HG02870 (cell line): ENCODE measurements around the gene TWF1.
A peak's percentile ranks its signal among the peaks of the same experiment; 100 is the strongest.
"Not testable (repeated sequence)": the region's sequence is repeated elsewhere in the genome, so short reads cannot be mapped to it uniquely, and the experiment has no call there.

ENCODE experiments used
- ATAC-seq: cut with Tn5 transposase; IDR thresholded peaks from one replicate; pipeline ENCODE4 v1.9.1; 2021; ENCODE audit warnings: mild to moderate bottlenecking, moderate library complexity; ENCODE audit not compliant: unreplicated experiment

TWF1 gene

GRCh38 chr12:43805860-43806736 is at the start of gene TWF1:
TSS of gene TWF1 (minus strand) at chr12:43806317. CDS start at chr12:43806245, 72 bp downstream.
- peak; percentile 88 for ATAC-seq

GRCh38 chr12:43852744-43853143 is 46.6 kb upstream of the TWF1 start:
- no peak for ATAC-seq

DNA sequence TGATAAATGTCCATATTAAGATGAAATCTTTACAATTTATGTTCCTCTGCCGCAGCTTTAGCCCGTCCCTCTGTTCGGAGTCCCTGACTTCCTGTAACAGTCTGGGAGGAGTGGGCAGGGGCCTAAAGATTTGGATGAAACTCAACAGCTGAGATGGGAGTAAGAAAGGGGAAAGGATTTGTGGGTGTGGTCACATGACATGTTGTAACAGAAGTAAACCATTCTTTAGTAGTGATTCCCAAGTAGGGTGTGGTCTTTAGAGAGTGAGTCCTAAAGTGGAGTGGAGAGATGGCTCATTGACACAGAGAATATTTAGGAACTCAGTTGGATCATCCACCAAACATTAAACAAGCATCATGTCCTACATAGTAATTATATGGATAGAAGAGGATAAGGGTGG is 42.7 kb upstream of the TWF1 start:
- ATAC-seq: no peak

DNA sequence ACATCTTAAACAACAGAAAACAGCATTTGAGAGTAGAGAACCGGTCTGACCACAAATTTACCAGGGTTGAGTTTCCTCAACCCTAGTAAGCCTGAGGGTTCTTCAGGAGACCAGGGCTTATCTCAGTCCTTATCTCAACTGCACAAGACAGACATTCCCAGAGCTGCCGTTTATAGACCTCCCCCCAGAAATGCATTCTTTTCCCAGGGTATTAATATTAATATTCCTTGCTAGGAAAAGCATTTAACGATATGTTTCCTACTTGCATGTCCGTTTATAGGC is 42.0 kb upstream of the TWF1 start:
- no peak for ATAC-seq

GRCh38 chr12:43847425-43848225 is 41.5 kb upstream of the TWF1 start:
- ATAC-seq: not testable (repeated sequence)

GRCh38 chr12:43842259-43842658 is 36.1 kb upstream of the TWF1 start:
- ATAC-seq: no peak

- no peak for ATAC-seq
Measured at GRCh38 chr12:43841253-43841652, 35.1 kb upstream of the TWF1 start.

DNA sequence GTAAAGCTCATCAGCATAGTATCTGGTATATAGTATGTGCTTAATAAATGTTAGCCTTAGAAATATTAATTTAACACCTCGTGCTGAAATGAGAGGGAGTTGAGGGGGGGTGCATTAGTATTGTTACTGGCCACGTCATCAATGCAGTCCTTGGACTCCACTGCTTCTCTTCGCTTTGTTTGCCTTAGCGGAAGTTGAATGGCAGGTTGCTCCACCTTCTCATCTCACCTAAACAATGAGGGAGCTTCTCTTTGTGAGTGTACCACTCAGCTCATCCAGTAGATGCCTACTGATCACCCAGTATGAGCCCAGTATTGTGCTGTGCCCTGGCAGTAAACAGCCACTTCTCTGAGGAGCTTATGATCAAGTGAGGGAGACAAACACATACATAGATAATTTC is 34.2 kb upstream of the TWF1 start:
- ATAC-seq: no peak

GRCh38 chr12:43836475-43836989 is 30.4 kb upstream of the TWF1 start:
- peak; percentile 22 for ATAC-seq

- ATAC-seq: peak; percentile 68
Measured at GRCh38 chr12:43835656-43836474, 29.7 kb upstream of the TWF1 start, which contains the start of gene TMEM117. TSS of gene TMEM117 (plus strand) at chr12:43836081.

DNA sequence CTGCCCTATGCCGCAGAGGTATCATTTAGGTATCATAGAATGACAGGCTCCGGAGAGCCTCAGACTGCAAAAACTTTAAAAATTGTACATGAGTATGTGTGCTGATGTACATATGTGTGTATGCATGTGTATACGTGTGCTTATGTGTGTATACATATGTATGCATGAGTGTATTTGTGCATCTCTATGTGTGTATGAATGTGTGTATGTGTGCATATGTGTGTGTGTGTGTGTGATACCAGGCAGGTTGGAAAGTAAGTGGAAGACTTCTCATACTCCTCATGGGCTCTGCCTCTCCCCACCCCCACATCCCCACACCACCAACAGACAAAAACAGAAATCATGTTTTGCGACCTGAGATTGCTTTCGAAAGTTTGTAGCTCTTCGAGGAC is 29.1 kb upstream of the TWF1 start:
- peak; percentile 8 for ATAC-seq

DNA sequence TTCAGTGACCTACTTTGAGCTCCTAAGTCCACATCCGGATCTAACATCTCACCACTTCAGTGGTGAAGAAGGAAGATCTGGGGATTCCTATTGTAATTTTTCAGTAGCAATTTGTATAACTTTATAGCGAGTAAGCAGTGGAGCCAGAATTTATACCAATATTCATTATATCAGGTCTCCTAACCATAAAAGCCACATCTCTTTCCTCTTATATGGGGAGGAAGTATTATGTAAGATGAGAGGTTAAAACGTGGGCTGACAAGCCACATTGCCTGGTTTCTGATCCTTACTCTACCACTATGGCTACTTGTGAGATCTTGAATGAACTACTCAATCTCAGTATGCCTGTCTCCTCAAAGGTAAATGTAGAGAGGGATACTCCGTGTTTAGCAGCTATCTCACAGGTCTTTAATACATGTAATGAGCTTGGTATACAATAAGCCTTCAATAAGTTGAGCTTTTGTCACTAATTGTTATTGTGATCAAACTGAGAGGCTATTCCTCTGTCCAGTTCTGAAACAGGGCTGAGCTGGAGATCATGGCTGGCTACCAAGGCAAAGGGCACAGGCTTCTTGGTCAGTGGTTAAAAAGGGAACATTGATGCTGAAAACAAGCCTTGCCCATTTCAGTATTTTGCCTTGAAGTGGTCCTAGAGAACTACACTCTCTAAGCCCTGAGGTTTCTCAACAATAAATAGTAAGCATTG is 26.5 kb upstream of the TWF1 start:
- no peak for ATAC-seq

DNA sequence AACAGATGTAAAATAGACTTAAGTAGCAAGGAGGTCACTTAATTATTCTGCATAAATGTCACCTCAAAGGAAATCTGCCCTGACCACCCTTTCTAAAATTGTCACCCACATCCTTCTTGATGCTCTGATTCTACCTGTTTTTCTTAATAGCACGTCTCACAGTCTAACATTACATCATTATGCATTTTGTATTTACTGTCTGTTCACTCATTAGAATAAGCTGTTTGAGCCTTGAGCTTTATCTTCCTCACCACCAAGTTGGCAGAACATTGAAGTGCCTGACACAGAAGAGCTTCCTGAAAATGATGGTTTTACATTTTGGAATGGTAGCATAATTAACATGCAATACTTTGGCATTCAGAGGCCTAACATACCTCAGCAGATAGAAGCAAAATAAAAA is 21.0 kb upstream of the TWF1 start:
- ATAC-seq: no peak

DNA sequence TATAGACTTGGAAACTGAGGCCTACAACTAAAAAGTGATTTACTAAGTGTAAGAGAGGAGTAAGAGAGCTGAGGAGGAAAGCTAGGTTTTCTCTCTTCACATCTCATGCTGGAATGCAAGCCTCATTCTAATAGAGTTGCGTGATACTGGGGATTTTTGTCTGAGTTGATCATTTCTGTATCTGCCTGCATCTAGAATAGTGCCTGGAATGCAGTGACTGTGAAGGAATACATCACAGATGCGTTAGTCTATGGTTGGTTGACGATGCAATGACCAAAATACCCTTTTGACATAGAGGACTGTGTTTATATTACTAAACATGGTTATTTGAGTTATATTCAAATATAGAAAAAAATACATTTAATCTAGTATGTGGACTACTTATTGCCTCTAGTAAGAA is 20.6 kb upstream of the TWF1 start:
- no peak for ATAC-seq

- ATAC-seq: no peak
Measured at GRCh38 chr12:43824207-43824775, 18.2 kb upstream of the TWF1 start.

- no peak for ATAC-seq
Measured at GRCh38 chr12:43816168-43816567, 10.1 kb upstream of the TWF1 start.

- no peak for ATAC-seq
Measured at GRCh38 chr12:43815416-43815815, 9.3 kb upstream of the TWF1 start.

DNA sequence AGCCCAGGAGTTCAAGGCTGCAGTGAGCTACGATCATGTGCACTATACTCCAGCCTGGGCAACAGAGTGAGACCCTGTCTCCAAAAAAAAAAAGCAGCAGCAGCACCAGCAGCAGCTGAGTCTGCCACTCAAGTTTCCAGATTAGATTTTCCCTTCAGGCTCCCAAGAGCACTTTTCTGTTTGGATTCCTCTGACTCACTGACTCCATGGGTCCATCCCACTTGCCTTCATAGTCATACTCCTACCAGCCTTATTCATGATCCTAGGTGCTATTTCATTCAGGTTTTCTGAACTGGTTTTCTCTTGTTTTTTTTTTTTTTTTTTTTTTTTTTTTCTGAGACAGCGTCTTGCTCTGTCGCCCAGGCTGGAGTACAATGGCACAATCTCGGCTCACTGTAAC is 6.8 kb upstream of the TWF1 start:
- ATAC-seq: no peak

DNA sequence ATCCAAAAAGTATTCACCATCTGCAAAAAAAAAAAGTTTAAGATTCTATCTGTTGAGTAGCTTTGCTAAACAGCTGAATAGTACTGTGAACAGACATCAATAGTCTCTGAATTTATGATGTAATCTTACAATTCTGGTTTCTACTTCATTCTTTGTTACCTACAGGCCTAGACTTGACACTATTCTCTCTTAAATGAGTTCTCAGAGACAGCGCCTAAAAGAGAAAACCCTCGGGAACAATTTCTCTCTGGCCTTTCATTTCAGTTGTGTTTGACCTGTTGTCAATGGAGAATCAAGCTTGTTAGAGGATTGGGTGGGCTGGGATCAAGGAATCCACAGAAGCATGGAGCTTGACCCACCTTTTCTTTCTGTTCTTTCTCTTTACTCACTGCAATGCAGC is 5.9 kb upstream of the TWF1 start:
- no peak for ATAC-seq

DNA sequence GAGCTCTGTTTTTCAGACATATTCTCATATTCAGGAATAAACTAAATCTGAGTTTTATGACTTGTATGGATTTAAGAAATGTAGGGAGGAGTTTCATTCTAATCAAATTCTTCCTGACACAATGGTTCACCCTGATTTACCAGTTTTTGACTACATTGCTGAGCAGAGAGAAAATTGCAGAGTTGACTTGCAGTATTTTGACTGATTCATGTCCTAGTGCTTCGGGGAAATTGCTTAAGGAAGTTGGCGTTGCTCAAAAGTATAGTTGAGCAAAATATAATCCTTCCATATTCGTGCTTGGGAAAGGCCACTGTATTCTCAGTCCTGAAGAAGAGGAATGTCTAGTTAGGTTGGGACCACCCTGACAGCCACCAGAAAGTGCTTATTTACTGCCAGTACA is 1.3 kb upstream of the TWF1 start:
- no peak for ATAC-seq
